ENCODE results near the gene DYSF.

GRCh38 chr2:71419976-71420375, 33.4 kb upstream of the DYSF start:
- TF ChIP-seq CTCF (IDR thresholded peaks at IDR 0.05 in 2 of 3, conservative IDR thresholded peaks at IDR 0.05 in 1 of 3; ENCODE audit: borderline replicate concordance in 1 of 3, insufficient read depth in 1 of 3, low read depth in 2 of 3, low read length in 2 of 3) (no peak), ELF1 (IDR thresholded peaks at IDR 0.05; ENCODE audit: borderline replicate concordance, low read depth) (no peak), POLR2AphosphoS5 (IDR thresholded peaks at IDR 0.05; ENCODE audit: low read depth, low read length) (no peak), EZH2phosphoT487 (IDR thresholded peaks at IDR 0.05; ENCODE audit: borderline replicate concordance) (no peak)
